ENCODE measurements around the gene ZFYVE1.

DNA sequence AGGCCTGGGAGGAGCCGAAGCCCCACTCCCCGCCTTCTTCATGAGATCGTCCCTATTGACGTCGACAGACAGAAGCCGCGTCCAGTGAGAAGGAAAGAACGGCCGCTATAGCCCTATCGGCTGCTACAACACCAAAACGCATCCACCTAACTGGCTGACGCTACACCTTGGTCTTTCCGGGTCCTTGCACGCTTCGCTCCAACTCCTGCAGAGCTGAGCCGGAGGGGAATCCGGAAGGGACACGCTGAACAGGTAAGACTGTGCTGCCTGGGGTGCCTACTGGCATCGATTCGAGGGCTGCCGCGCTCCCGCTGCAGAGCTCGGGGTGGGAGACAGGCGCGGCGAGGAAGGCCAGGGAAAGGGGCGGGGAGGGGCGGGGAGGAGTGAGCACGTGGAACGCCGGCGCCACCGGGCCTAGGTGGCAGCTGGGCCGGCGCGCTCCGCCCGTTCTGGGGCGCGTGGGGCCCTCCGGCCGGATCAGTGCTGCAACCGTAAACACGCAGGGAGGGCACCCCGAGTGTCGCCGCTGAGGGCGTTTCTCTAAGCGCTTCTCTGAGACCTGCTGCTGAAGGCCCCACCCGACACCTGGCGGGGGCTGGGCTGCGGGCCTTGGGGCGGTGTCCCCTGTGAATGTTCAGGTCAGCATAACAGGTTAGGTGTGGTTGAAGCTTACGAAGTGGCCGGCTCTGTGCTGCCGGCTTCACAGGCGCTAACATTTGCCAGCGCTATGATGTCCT, 100.4 kb downstream of the ZFYVE1 start, which contains the start of gene DCAF4:
- TF ChIP-seq, protein P1, sequence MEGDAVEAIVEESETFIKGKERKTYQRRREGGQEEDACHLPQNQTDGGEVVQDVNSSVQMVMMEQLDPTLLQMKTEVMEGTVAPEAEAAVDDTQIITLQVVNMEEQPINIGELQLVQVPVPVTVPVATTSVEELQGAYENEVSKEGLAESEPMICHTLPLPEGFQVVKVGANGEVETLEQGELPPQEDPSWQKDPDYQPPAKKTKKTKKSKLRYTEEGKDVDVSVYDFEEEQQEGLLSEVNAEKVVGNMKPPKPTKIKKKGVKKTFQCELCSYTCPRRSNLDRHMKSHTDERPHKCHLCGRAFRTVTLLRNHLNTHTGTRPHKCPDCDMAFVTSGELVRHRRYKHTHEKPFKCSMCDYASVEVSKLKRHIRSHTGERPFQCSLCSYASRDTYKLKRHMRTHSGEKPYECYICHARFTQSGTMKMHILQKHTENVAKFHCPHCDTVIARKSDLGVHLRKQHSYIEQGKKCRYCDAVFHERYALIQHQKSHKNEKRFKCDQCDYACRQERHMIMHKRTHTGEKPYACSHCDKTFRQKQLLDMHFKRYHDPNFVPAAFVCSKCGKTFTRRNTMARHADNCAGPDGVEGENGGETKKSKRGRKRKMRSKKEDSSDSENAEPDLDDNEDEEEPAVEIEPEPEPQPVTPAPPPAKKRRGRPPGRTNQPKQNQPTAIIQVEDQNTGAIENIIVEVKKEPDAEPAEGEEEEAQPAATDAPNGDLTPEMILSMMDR (IDR thresholded peaks at IDR 0.05; ENCODE audit: low read length), result no peak
- no peak for TF ChIP-seq EZH2 (optimal IDR thresholded peaks at IDR 0.05; ENCODE audit: low read depth, low read length)
- no peak for TF ChIP-seq EZH2phosphoT487 (IDR thresholded peaks at IDR 0.05; ENCODE audit: low read length)
